Ovary (tissue), 9 donors: ENCODE measurements around the gene ZBTB43. TPM values are rescaled to one million over a fixed set of nuclear protein-coding genes. Genes with fewer than 3 reads are reported as not detected.
"Not testable (repeated sequence)": the region's sequence is repeated elsewhere in the genome, so short reads cannot be mapped to it uniquely, and the experiment has no call there.

ENCODE experiments used
- DNase-seq, 5 donors: peaks; one replicate each; pipeline ENCODE4 v3.0.0-alpha.2; 2019 to 2020
- H3K27ac ChIP-seq, 2 donors: fragments of 200-600 bp; one replicate each; pipeline versions ENCODE4 v1.5.1 to v1.8.0; 2019 to 2022
- H3K27me3 ChIP-seq: fragments of 200-600 bp; one replicate; pipeline ENCODE4 v1.8.0; 2022
- H3K36me3 ChIP-seq: fragments of 200-600 bp; sonication (generic); one replicate; pipeline ENCODE4 v1.5.1; 2019
- H3K4me1 ChIP-seq: one replicate; pipeline ENCODE4 v1.8.1; 2013; ENCODE audit warnings: mild to moderate bottlenecking, moderate library complexity; ENCODE audit not compliant: insufficient read depth
- H3K4me3 ChIP-seq: fragments of 200-600 bp; sonication (generic); one replicate; pipeline ENCODE4 v1.5.1; 2017
- H3K9me3 ChIP-seq, 2 donors: fragments of 200-600 bp in 1 of 2; sonication (generic) in 1 of 2; one replicate each; pipeline versions ENCODE4 v1.5.1 to v1.8.1; 2013 to 2019; ENCODE audit warnings: mild to moderate bottlenecking in 1 of 2, moderate library complexity in 1 of 2
- EP300 ChIP-seq: sonication (generic); formaldehyde crosslinking; IDR thresholded peaks from one replicate; pipeline ENCODE4 v1.6.1; 2017; ENCODE audit warnings: antibody characterized with exemption
- POLR2A ChIP-seq: fragments of 450-650 bp; IDR thresholded peaks from one replicate; pipeline ENCODE4 v1.6.1; 2017; ENCODE audit warnings: antibody characterized with exemption, mild to moderate bottlenecking, moderate library complexity
- WGBS, 3 donors: extraction: QIAGEN DNeasy Blood & Tissue Kit in 1 of 3; methylation state at CpG; one replicate each; pipeline versions ENCODE4 v1.1.5 to v1.1.7; 2013 to 2017; 5-methylcytosine and 5-hydroxymethylcytosine counted together
- intact Hi-C, 4 donors: fragments of 100-400 bp; cut with DNase I; formaldehyde crosslinking; loops; one replicate each; pipeline versions ENCODE4 v1.11.0 to v1.15.1; 2022 to 2023
- polyA plus RNA-seq, 2 donors: library from polyadenylated mRNA; stranded (reverse); fragments of 200-250 nt in 1 of 2; fragments of 350-450 nt in 1 of 2; fragmentation: Illumina TruSeq in 1 of 2; extraction: RNeasy Lipid Tissue Mini Kit (QIAGEN cat#74804) in 1 of 2; gene quantifications; one replicate each; pipeline ENCODE4 v1.2.3, GENCODE V29; 2013 to 2014
- total RNA-seq, 7 donors: library from RNA; depleted of rRNA in 2 of 7; stranded (reverse); fragments of >200 nt in 2 of 7; fragmentation: NEBNext Ultra II Directional in 3 of 7; extraction: Animal tissue kit (Norgen Biotek cat#: 25700) in 3 of 7; gene quantifications; one replicate each; pipeline versions ENCODE4 v1.1.0 to v1.2.4, GENCODE V29; 2016 to 2023
- TF ChIP-seq, protein P1 (sequence below), 3 donors: fragments of 450-650 bp in 2 of 3; fragments of 200-600 bp in 1 of 3; IDR thresholded peaks; one replicate each; pipeline versions ENCODE4 v1.5.1 to v1.8.0; 2016 to 2022; ENCODE audit warnings: antibody characterized with exemption in 3 of 3, mild to moderate bottlenecking in 1 of 3
- donor health status: DM: no; HTN: no; CAD: no; lungs with moderate emphysema.
- donor health status: DM: no; HTN: no; CAD: no.
- donor health status: Bipolar disorder and iron deficiency.
- donor health status: DM: yes; HTN: yes; CAD: no.
- donor health status: DM: no; HTN: no; CAD: no.
- donor health status: DM: yes; HTN: yes; CAD: no.

ZBTB43 gene
- total and polyA plus RNA-seq, 9 donors, result 5.0 to 33.3 (median 14.8) TPM

DNA sequence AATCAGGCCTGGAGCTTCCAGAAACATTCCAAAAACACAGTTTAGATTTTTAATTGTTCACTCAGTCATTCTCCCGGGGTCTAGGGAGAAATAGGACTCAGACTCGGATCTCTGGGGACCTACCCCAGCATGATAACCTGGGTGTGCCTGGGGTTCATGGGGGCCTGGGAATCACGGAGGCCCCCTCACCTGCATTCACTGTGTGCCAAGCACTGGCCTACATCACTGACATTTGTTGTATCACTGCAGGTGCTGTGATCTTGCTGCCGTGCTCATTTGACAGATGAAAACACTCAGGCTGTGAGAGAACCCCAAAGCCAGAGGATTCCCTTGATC is 22.8 kb upstream of the ZBTB43 start:
- intact Hi-C loops, result loop anchor here in 3 of 4 donors (5.0 to 10.0 kb wide), 4 partner anchors 167 to 280 kb away; partner anchors contain the start of gene LMX1B (in 3 of the 3)
- no peak for TF ChIP-seq POLR2A
- no peak for TF ChIP-seq EP300
- TF ChIP-seq, protein P1, sequence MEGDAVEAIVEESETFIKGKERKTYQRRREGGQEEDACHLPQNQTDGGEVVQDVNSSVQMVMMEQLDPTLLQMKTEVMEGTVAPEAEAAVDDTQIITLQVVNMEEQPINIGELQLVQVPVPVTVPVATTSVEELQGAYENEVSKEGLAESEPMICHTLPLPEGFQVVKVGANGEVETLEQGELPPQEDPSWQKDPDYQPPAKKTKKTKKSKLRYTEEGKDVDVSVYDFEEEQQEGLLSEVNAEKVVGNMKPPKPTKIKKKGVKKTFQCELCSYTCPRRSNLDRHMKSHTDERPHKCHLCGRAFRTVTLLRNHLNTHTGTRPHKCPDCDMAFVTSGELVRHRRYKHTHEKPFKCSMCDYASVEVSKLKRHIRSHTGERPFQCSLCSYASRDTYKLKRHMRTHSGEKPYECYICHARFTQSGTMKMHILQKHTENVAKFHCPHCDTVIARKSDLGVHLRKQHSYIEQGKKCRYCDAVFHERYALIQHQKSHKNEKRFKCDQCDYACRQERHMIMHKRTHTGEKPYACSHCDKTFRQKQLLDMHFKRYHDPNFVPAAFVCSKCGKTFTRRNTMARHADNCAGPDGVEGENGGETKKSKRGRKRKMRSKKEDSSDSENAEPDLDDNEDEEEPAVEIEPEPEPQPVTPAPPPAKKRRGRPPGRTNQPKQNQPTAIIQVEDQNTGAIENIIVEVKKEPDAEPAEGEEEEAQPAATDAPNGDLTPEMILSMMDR (IDR thresholded peaks at IDR 0.05), result no peak

DNA sequence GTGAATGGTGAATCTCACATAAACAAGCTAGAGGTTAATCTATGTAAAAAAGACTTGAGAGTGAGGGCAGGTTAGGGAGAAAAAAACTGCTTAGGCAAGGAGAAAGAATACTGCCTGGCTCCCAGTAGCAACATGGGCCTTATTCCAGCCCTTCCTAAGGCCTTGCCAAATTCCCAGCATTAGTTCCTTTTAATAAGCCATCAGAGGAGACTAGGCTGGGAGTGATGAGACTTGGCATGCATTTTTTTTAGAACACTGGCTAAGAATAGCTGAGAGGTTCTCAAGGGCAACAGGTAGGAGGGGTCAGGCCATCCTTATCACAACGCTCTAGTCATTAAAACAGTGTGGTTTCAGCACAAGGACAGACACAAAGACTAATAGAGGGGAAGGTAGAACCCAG is 20.9 kb upstream of the ZBTB43 start:
- Histone ChIP-seq H3K27me3 (no peaks in the 10 kb centered on the region), H3K27ac (no peak overlapping the region), H3K9me3 (no peaks in the 10 kb centered on the region), H3K36me3 (no peaks in the 10 kb centered on the region), H3K4me1 (no peaks in the 10 kb centered on the region), H3K4me3 (no peak overlapping the region)
- intact Hi-C loops, result loop anchor here in 3 of 4 donors (5.0 to 10.0 kb wide), 4 partner anchors 169 to 282 kb away; partner anchors contain the start of gene LMX1B (in 3 of the 3)
- 46 to 61% (median 59%) methylated on average over 1 of the region's 1 CpG for WGBS, 3 donors
- no peak for DNase-seq
- TF ChIP-seq POLR2A, result no peak
- TF ChIP-seq EP300, result no peak
- TF ChIP-seq, protein P1 (IDR thresholded peaks at IDR 0.05), result no peak

More for the DNA sequence above, 22.8 kb upstream of the ZBTB43 start:
- Histone ChIP-seq H3K9me3 (no peaks in the 10 kb centered on the region), H3K27ac (no peak overlapping the region), H3K36me3 (no peaks in the 10 kb centered on the region), H3K4me3 (no peak overlapping the region), H3K4me1 (no peaks in the 10 kb centered on the region), H3K27me3 (no peaks in the 10 kb centered on the region)
- no peak for DNase-seq
- 29 to 41% (median 36%) methylated on average over 4 of the region's 4 CpGs for WGBS, 3 donors

DNA sequence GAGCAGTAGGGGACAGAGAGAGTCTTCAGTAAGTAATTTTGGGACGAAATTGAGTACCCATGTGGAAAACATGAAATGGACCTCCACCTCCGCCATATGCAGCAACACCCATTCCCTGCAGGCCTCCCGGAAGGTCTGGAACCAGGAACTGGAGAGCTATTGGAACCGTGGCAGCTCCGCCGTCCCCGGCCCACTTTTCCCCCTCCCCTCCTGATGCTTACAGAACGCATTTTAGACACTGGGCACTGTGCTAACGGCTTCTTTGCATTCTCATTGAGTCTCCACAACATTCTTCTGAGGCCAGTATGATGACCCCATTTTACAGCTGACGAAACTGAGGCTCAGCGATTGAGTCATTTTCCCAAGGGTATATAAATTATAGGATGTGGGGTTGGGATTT is 20.4 kb upstream of the ZBTB43 start:
- WGBS, 3 donors, result 89 to 93% (median 92%) methylated on average over 11 of the region's 11 CpGs
- no peak for DNase-seq
- H3K9me3 ChIP-seq, result no peaks in the 10 kb centered on the region
- H3K27me3 ChIP-seq, result no peaks in the 10 kb centered on the region
- TF ChIP-seq EP300 (no peak), POLR2A (no peak)
- TF ChIP-seq, protein P1 (IDR thresholded peaks at IDR 0.05), result no peak
- H3K4me1 ChIP-seq, result no peaks in the 10 kb centered on the region
- H3K36me3 ChIP-seq, result no peaks in the 10 kb centered on the region
- intact Hi-C loops, result loop anchor here in 3 of 4 donors (5.0 to 10.0 kb wide), 4 partner anchors 170 to 282 kb away; partner anchors contain the start of gene LMX1B (in 3 of the 3)
- no peak overlapping the region for H3K27ac ChIP-seq
- H3K4me3 ChIP-seq, result no peak overlapping the region

DNA sequence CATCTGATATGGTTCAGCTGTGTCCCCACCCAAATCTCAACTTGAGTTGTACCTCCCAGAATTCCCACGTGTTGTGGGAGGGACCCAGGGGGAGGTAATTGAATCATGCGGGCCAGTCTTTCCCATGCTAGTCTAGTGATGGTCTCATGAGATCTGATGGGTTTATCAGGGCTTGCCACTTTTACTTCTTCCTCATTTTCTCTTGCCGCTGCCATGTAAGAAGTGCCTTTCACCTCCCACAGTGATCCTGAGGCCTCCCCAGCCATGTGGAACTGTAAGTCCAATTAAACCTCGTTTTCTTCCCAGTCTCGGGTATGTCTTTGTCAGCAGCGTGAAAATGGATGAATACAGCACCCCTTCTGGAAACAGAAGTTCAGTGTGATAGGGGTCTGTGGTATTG is 20.0 kb upstream of the ZBTB43 start:
- not testable (repeated sequence) for H3K27ac ChIP-seq, H3K9me3 ChIP-seq, H3K36me3 ChIP-seq, DNase-seq, H3K4me1 ChIP-seq, H3K27me3 ChIP-seq, H3K4me3 ChIP-seq
- WGBS, 3 donors, result 75 to 82% (median 79%) methylated on average over 6 of the region's 6 CpGs
- intact Hi-C loops, result loop anchor here in 3 of 4 donors (5.0 to 10.0 kb wide), 4 partner anchors 170 to 283 kb away; partner anchors contain the start of gene LMX1B (in 3 of the 3)

DNA sequence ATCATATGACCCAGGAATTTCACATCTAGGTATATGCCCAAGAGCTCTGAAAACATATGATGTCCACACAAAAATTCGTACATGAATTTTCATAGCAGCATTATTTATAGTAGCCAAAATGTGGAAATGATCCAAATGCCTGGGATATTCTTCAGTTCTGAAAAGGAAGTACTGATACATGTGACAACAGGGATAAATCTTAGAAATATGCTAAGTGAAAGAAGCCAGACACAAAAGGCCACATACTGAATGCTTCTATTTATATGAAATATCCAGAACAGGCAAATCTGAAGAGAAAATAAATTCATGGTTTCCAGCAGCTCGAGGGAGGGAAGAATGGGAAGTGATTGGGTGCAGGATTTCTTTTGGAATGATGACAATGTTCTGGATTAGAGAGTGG is 16.8 kb upstream of the ZBTB43 start:
- no peak for DNase-seq
- no peaks in the 10 kb centered on the region for H3K36me3 ChIP-seq
- 7 to 11% (median 10%) methylated on average over 2 of the region's 2 CpGs for WGBS, 3 donors
- no peak overlapping the region for H3K27ac ChIP-seq
- TF ChIP-seq POLR2A, result no peak
- TF ChIP-seq, protein P1 (IDR thresholded peaks at IDR 0.05), result no peak
- TF ChIP-seq EP300, result no peak
- intact Hi-C loops, result loop anchor here in 2 of 4 donors (10.0 kb wide), 2 partner anchors 173 to 283 kb away; partner anchors contain the start of gene LMX1B (in 2 of the 2)
- H3K4me3 ChIP-seq, result no peak overlapping the region
- H3K9me3 ChIP-seq, result no peaks in the 10 kb centered on the region
- H3K27me3 ChIP-seq, result no peaks in the 10 kb centered on the region
- H3K4me1 ChIP-seq, result no peaks in the 10 kb centered on the region
